ENCODE results near the gene PNPO.

Gene PNPO

DNA sequence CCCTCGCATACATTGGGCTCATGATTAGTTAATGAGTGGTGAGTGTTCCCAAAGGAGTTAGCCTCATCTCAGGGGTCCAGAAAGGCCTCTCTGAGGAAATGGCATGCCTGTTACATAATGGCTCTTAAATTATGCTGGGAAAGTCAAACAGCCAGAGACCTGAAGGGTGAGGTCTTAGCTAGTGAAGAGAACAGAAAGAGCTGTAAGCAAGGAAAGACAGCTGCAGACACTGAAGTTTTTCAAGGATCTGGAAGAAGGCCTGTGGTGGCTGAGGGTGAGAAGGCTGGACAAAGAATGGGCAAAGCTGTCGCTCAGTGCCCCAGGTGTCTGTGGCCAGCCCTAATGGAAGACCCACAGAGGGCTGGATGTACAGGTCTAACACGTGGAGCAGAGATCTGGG, 34.9 kb upstream of the PNPO start:
- ChIA-PET POLR2A (no interaction called here), CTCF (interaction anchor here (2.3 to 3.0 kb wide), 2 partner anchors 40 to 42 kb away, joined by 7 to 10 read pairs; no protein-coding TSS in a partner anchor)
- no peak for DNase-seq (ENCODE audit: extremely low spot score)
- TF ChIP-seq, protein P1, sequence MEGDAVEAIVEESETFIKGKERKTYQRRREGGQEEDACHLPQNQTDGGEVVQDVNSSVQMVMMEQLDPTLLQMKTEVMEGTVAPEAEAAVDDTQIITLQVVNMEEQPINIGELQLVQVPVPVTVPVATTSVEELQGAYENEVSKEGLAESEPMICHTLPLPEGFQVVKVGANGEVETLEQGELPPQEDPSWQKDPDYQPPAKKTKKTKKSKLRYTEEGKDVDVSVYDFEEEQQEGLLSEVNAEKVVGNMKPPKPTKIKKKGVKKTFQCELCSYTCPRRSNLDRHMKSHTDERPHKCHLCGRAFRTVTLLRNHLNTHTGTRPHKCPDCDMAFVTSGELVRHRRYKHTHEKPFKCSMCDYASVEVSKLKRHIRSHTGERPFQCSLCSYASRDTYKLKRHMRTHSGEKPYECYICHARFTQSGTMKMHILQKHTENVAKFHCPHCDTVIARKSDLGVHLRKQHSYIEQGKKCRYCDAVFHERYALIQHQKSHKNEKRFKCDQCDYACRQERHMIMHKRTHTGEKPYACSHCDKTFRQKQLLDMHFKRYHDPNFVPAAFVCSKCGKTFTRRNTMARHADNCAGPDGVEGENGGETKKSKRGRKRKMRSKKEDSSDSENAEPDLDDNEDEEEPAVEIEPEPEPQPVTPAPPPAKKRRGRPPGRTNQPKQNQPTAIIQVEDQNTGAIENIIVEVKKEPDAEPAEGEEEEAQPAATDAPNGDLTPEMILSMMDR (IDR thresholded peaks at IDR 0.05; ENCODE audit: control extremely low read depth, extremely low read depth, low read depth, missing control alignments) = no peak

DNA sequence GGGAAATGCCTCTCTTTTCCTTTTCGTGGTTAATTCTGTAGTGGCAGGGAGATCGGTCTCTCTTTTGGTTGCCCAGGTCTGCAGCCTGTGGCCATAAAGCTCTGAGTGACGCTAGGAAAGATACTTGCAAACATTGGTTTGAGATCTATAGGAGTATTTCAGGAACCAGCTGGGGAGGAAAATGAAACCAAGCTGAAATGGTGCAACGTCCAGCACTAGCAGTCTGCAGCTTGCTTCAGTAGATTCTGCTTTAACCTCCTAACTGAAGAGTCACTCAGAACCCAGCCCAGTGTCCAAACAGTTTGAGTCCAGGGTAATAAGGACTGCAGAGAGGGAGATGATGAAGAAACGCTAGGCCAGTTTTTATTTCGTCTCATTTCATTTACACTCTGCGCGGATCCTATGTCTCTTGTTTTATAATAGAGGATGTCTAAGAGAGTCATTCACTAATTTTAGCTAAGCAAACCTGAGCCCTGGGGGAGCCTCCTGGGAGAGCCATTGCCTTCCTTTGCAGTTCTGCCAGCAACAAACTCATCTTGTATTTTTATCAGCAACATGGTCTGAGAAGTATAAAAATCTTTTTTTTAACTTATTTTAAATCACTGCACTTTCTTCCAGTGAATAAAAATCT, 33.3 kb upstream of the PNPO start:
- DNase-seq (ENCODE audit: extremely low spot score) = no peak
- TF ChIP-seq, protein P1 (IDR thresholded peaks at IDR 0.05; ENCODE audit: control extremely low read depth, extremely low read depth, low read depth, missing control alignments) = no peak
- ChIA-PET POLR2A (no interaction called here), CTCF (interaction anchor here (0.9 to 3.0 kb wide), 7 partner anchors 13 to 68 kb away, joined by 3 to 10 read pairs (median 4); partner anchors contain the start of gene PNPO)

DNA sequence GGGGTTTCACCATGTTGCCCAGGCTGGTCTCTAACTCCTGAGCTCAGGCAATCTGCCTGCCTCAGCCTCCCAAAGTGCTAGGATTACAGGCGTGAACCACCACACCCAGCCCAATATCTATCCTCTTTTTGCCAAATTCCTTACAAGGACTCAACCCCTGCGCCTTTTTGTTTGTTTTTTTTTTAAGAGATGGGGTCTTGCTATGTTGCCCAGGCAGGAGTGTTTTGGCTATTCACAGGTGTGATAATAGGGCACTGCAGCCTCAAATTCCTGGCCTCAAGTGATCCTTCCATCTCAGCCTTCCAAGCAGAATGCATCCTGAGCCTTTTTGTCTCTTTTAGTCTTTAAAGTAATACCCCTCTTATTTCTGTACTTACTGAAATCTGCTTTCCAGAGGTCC, 28.3 kb upstream of the PNPO start:
- POLR2A ChIA-PET = no interaction called here
- DNase-seq (ENCODE audit: extremely low spot score) = no peak
- TF ChIP-seq, protein P1 (IDR thresholded peaks at IDR 0.05; ENCODE audit: control extremely low read depth, extremely low read depth, low read depth, missing control alignments) = no peak
- CTCF ChIA-PET = interaction anchor here (1.3 kb wide), 1 partner anchor 66 kb away, joined by 3 read pairs; no protein-coding TSS in a partner anchor

DNA sequence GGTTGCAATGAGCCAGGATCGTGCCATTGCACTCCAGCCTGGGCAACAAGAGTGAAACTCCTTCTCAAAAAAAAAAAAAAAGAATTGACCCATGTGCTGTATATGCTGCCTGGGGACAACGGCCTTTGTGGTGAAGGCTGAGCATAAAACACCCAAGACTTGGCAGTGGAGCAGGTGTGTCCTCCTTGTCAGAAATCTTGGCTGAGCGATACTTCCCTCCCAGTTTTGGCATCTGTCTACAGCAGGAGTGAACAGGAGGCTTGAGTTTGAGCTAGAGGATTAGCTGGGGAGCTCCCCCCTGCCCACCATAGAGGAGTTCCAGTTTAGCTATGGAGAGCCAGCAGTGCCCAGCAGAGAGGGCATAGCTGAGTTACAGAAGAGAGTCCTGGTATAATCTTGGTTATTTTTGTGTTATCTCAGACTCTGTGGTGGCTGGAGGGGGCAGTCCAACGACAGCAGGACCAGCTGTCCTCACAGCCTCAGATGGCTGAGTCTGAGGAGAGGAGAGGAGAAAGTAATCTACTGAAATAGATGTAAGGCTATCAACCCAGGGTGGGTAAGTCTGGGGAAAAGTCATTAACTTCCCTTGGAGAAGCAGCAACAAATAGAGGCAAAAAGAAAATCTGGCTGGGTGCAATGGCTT, 26.9 kb upstream of the PNPO start:
- ChIA-PET POLR2A (no interaction called here), CTCF (interaction anchor here (1.1 to 1.9 kb wide), 4 partner anchors 10 to 36 kb away, joined by 3 to 6 read pairs (median 4); no protein-coding TSS in a partner anchor)
- TF ChIP-seq, protein P1 (IDR thresholded peaks at IDR 0.05; ENCODE audit: control extremely low read depth, extremely low read depth, low read depth, missing control alignments) = no peak
- DNase-seq (ENCODE audit: extremely low spot score) = no peak

DNA sequence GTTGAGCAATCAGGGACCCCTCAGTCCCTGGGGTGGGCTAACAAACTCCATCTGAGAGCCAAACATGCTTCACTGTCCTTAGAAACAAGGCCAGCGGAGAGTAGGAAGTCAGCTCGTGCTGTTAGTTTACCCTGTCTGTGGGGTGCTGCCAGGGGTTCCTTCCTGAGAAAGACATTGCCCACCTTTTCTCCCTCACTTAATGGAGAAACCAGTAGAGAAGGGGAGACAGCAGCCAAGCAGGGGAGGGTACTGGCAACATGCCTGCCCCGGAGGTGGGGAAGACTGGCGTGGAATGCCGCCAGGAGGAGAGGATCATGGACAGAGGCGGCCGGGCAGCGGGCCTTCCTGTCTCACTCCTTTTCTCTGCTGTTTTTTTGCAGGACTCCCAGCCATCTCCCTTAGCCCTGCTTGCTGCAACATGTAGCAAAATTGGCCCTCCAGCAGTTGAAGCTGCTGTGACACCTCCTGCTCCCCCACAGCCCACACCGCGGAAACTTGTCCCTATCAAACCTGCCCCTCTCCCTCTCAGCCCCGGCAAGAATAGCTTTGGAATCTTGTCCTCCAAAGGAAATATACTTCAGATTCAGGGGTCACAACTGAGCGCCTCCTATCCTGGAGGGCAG, 25.5 kb upstream of the PNPO start:
- TF ChIP-seq, protein P1 (IDR thresholded peaks at IDR 0.05; ENCODE audit: control extremely low read depth, extremely low read depth, low read depth, missing control alignments) = no peak
- ChIA-PET POLR2A (no interaction called here), CTCF (interaction anchor here (1.9 kb wide), 1 partner anchor 31 kb away, joined by 6 read pairs; no protein-coding TSS in a partner anchor)
- DNase-seq (ENCODE audit: extremely low spot score) = no peak

DNA sequence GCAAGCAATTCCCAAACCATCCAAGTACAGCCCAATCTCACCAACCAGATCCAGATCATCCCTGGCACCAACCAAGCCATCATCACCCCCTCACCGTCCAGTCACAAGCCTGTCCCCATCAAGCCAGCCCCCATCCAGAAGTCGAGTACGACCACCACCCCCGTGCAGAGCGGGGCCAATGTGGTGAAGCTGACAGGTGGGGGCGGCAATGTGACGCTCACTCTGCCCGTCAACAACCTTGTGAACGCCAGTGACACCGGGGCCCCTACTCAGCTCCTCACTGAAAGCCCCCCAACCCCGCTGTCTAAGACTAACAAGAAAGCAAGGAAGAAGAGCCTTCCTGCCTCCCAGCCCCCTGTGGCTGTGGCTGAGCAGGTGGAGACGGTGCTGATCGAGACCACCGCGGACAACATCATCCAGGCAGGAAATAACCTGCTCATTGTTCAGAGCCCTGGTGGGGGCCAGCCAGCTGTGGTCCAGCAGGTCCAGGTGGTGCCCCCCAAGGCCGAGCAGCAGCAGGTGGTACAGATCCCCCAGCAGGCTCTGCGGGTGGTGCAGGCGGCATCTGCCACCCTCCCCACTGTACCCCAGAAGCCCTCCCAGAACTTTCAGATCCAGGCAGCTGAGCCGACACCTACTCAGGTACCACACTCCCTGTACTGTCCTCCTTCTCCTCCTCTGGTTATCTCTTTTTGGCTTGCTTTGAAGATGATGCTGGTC, 24.7 kb upstream of the PNPO start:
- POLR2A ChIA-PET = interaction anchor here (0.6 kb wide), 1 partner anchor 177 kb away, joined by 3 read pairs; no protein-coding TSS in a partner anchor
- DNase-seq (ENCODE audit: extremely low spot score) = no peak
- CTCF ChIA-PET = interaction anchor here (1.0 to 1.9 kb wide), 2 partner anchors 13 to 30 kb away, joined by 3 to 6 read pairs; no protein-coding TSS in a partner anchor
- TF ChIP-seq, protein P1 (IDR thresholded peaks at IDR 0.05; ENCODE audit: control extremely low read depth, extremely low read depth, low read depth, missing control alignments) = no peak
